ENCODE measurements around the gene ISYNA1. TPM values are rescaled to one million over a fixed set of nuclear protein-coding genes. Genes with fewer than 3 reads are reported as not detected.

The ISYNA1 gene
- total and polyA plus RNA-seq, 2 of the 8 experiments (the other 6 are each of a cell fraction or from before 2014, with no cell fraction given) = 207 to 264 TPM

DNA sequence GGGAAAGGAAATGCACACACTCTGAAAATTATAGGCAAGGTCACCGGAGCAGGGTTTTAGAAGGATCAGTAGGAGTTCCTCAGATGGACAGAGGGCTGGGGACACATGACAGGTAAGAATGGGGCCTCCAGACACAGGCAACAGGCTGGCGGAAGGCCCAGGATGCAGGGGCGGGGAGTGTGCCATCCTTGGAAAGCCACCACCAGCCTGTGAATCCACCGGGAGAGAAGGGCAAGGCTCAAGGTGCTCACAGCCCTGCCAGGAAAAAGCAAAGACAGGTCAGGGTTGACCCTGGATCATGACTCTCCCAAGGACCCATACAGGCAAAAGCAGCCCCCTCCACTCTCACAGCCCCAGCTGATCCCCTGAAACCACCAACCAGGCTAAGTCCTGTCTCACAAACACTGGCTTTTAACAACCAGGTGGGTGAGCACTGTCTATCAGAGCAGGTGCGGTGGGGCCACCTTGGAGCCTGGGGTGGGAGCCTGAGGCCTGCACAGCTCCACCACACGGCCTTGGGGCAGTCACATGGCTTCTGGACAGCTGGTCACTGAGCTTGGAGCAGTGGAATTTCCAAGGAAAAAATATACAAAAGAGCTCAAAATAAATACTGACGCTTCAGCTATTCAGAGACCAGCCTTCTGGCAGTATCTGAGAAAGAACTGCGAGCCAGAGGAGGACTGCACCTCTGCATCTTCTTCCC, 35.2 kb upstream of the ISYNA1 start:
- Histone ChIP-seq H4K91ac (replicated peaks; ENCODE audit: insufficient read length, low read length) (no peak overlapping the region), H3K18ac (ENCODE audit: extremely low read depth, low read length) (no peak overlapping the region), H3K56ac (replicated peaks; ENCODE audit: insufficient read length, low read depth, low read length) (no peak overlapping the region), H2BK120ac (replicated peaks; ENCODE audit: low read depth, low read length) (no peak overlapping the region), H3K9ac (replicated peaks in 1 of 4; ENCODE audit: extremely low read depth in 1 of 4, low read depth in 3 of 4, low read length in 3 of 4) (no peak overlapping the region; a peak in 1 of 7 replicates), H2BK15ac (ENCODE audit: low read length) (no peak overlapping the region), H4K20me1 (replicated peaks in 1 of 2; ENCODE audit: control insufficient read depth in 1 of 2, insufficient read depth in 2 of 2, low read length in 2 of 2) (peaks cover 5 to 20% of the 10 kb centered on the region in 2 experiments), H3K4me2 (ENCODE audit: insufficient read depth in 1 of 2, low read depth in 2 of 2, low read length in 2 of 2) (no peak overlapping the region), H4K5ac (ENCODE audit: insufficient read length, low read depth, low read length) (no peak overlapping the region), H3K23ac (ENCODE audit: insufficient read length) (no peak overlapping the region), H3K4ac (replicated peaks; ENCODE audit: insufficient read length, low read depth, low read length) (no peak overlapping the region), H3K9me3 (ENCODE audit: insufficient read depth in 2 of 2, low read depth in 1 of 2, low read length in 1 of 2) (no peaks in the 10 kb centered on the region), H3K4me3 (ENCODE audit: extremely low read depth in 1 of 4, insufficient read depth in 2 of 4, low read depth in 3 of 4, low read length in 4 of 4) (no peak overlapping the region), H2AK5ac (ENCODE audit: low read depth, low read length) (no peak overlapping the region), H2BK5ac (ENCODE audit: low read depth, low read length) (no peak overlapping the region), H2AFZ (ENCODE audit: low read length) (no peak overlapping the region), H3K36me3 (ENCODE audit: control insufficient read depth in 2 of 4, insufficient read depth in 4 of 4, low read length in 3 of 4) (no peaks in the 10 kb centered on the region), H3K79me1 (ENCODE audit: low read depth, low read length) (peaks cover 11% of the 10 kb centered on the region), H3K4me1 (replicated peaks in 1 of 4; ENCODE audit: control insufficient read depth in 3 of 4, insufficient read depth in 4 of 4, low read length in 3 of 4) (peaks cover 0 to 1% (median 0%) of the 10 kb centered on the region in 4 experiments; a peak in 2 of 7 replicates), H3K27me3 (replicated peaks in 1 of 4; ENCODE audit: control insufficient read depth in 3 of 4, extremely low read depth in 1 of 4, insufficient read depth in 3 of 4, low read length in 3 of 4) (no peaks in the 10 kb centered on the region), H4K8ac (ENCODE audit: extremely low read depth, insufficient read depth, low read length) (no peak overlapping the region), H3K79me2 (ENCODE audit: control insufficient read depth in 1 of 2, insufficient read depth in 2 of 2, low read length in 2 of 2) (peaks cover 0 to 8% of the 10 kb centered on the region in 2 experiments; a peak in 1 of 4 replicates), H3K23me2 (ENCODE audit: low read depth, low read length) (no peaks in the 10 kb centered on the region), H2BK12ac (ENCODE audit: low read depth, low read length) (no peak overlapping the region), H3K14ac (ENCODE audit: insufficient read length) (no peak overlapping the region), H3K27ac (ENCODE audit: low read depth, low read length) (no peak overlapping the region), H2BK20ac (ENCODE audit: low read length) (no peak overlapping the region)
- CTCF ChIA-PET (ENCODE audit: partially characterized antibody) = interaction anchor here (0.6 to 11.1 kb wide), 17 partner anchors 8 to 374 kb away, joined by 3 to 213 read pairs (median 5); partner anchors contain the start of gene REX1BD
- DNase-seq (ENCODE audit: low read depth in 1 of 2, low spot score in 2 of 2) (no peak), FAIRE-seq (no peak)
- no peak for TF ChIP-seq CBX8 (IDR thresholded peaks at IDR 0.05; ENCODE audit: borderline replicate concordance, low read depth, low read length)
- 83% methylated on average over 8 of the region's 8 CpGs; no CpG with 5 or more reads in 1 of the 2 experiments for WGBS, 2 experiments (ENCODE audit: extremely low coverage in 1 of 2, insufficient coverage in 1 of 2, insufficient read length in 1 of 2, insufficient replicate concordance in 2 of 2, low coverage in 1 of 2, low lambda C conversion rate in 2 of 2, missing lambda C conversion rate in 1 of 2)
- POLR2A ChIA-PET (ENCODE audit: partially characterized antibody) = interaction anchor here (0.6 to 1.6 kb wide), 6 partner anchors 9 to 280 kb away, joined by 3 to 4 read pairs (median 3); partner anchors contain the start of gene UBA52
